ENCODE data around the gene RNF32. TPM values are rescaled to one million over a fixed set of nuclear protein-coding genes. Genes with fewer than 3 reads are reported as not detected.

Gene RNF32
- total and polyA plus RNA-seq, 2 of the 13 experiments (the other 11 are each of a cell fraction or from before 2014, with no cell fraction given), result not detected

DNA sequence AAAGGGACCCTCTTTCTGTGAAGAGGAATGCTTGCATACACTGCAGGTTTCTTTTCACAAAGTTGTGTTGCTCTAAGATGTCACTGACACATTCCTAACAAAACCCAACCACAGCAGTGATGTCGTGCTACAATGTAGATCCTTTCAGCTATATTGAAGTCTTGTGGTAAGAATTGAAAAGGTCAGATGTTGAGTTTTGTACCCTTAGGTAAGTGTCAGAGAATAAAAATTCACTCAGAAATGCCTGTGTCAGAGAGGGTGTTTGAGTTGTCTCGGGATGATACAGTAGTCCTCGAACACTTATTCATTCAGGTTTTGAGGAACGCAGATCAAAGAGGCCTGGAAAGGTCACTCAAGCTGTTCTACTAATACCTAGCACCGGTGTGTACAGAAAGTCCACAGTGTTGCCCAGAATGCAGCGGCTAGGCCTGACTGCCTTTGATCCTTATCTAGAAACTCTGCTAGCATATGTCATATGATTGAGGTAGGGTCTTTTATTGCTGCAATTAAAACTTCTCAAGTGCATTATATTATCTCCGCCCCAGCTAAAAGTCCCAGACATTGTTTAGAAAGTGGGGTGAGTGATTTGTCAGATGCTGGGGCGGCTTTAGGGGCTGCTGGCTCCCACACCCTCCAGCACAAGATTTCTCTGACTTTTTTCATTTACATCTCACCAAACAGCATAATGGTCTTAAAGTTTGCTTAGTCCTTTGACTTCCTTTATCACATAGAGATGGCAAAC, 26.0 kb downstream of the RNF32 start (continued):
- TF ChIP-seq, protein P1, sequence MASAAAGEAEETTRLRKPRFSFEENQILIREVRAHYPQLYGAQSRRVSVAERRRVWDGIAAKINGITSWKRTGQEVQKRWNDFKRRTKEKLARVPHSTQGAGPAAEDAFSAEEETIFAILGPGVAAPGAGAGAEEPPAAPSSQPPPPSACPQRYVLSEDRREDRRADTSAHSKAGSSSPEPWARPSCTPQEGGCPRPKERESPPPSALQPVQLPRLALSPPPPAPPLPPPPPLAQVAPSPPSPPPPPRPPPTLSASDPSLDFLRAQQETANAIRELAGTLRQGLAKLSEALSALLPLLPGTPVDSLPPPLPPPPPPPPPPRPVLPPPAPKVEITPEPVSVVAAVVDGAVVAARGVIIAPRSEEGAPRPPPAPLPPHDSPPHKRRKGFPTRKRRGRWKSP (CRISPR knock-in tag; IDR thresholded peaks at IDR 0.05), result no peak
- TF ChIP-seq GATAD2A (CRISPR knock-in tag; IDR thresholded peaks at IDR 0.05) (peak; percentile 65), PTBP1 (IDR thresholded peaks at IDR 0.05; ENCODE audit: low read depth, low read length, poor library complexity, severe bottlenecking) (no peak), ZNF724P (CRISPR knock-in tag; IDR thresholded peaks at IDR 0.05; ENCODE audit: borderline replicate concordance) (no peak), FLYWCH1 (CRISPR knock-in tag; IDR thresholded peaks at IDR 0.05) (no peak), ZNF761 (CRISPR knock-in tag; conservative IDR thresholded peaks at IDR 0.05) (no peak), SRSF9 (IDR thresholded peaks at IDR 0.05; ENCODE audit: borderline replicate concordance, insufficient read depth, low read depth, low read length, poor library complexity, severe bottlenecking) (no peak), NR3C1 (CRISPR knock-in tag; IDR thresholded peaks at IDR 0.05) (no peak), ZNF572 (CRISPR knock-in tag; IDR thresholded peaks at IDR 0.05) (no peak), ZNF24 (IDR thresholded peaks at IDR 0.05) (no peak), YEATS4 (CRISPR knock-in tag; IDR thresholded peaks at IDR 0.05; ENCODE audit: borderline replicate concordance) (no peak), RCOR2 (CRISPR knock-in tag; IDR thresholded peaks at IDR 0.05) (no peak; the same call in 1 of the 2 replicates), NFE2L2 (IDR thresholded peaks at IDR 0.05; ENCODE audit: low read length) (no peak), SNAPC2 (CRISPR knock-in tag; IDR thresholded peaks at IDR 0.05) (no peak), KAT7 (CRISPR knock-in tag; IDR thresholded peaks at IDR 0.05; ENCODE audit: borderline replicate concordance) (no peak)
- TF ChIP-seq, protein P2, sequence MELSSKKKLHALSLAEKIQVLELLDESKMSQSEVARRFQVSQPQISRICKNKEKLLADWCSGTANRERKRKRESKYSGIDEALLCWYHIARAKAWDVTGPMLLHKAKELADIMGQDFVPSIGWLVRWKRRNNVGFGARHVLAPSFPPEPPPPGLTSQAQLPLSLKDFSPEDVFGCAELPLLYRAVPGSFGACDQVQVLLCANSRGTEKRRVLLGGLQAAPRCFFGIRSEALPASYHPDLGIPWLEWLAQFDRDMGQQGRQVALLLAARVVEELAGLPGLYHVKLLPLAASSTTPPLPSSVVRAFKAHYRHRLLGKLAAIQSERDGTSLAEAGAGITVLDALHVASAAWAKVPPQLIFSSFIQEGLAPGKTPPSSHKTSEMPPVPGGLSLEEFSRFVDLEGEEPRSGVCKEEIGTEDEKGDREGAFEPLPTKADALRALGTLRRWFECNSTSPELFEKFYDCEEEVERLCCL (CRISPR knock-in tag; IDR thresholded peaks at IDR 0.05; ENCODE audit: borderline replicate concordance), result no peak
- TF ChIP-seq, protein P3, sequence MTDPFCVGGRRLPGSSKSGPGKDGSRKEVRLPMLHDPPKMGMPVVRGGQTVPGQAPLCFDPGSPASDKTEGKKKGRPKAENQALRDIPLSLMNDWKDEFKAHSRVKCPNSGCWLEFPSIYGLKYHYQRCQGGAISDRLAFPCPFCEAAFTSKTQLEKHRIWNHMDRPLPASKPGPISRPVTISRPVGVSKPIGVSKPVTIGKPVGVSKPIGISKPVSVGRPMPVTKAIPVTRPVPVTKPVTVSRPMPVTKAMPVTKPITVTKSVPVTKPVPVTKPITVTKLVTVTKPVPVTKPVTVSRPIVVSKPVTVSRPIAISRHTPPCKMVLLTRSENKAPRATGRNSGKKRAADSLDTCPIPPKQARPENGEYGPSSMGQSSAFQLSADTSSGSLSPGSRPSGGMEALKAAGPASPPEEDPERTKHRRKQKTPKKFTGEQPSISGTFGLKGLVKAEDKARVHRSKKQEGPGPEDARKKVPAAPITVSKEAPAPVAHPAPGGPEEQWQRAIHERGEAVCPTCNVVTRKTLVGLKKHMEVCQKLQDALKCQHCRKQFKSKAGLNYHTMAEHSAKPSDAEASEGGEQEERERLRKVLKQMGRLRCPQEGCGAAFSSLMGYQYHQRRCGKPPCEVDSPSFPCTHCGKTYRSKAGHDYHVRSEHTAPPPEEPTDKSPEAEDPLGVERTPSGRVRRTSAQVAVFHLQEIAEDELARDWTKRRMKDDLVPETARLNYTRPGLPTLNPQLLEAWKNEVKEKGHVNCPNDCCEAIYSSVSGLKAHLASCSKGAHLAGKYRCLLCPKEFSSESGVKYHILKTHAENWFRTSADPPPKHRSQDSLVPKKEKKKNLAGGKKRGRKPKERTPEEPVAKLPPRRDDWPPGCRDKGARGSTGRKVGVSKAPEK (CRISPR knock-in tag; IDR thresholded peaks at IDR 0.05; ENCODE audit: borderline replicate concordance), result no peak
- TF ChIP-seq, protein P4, sequence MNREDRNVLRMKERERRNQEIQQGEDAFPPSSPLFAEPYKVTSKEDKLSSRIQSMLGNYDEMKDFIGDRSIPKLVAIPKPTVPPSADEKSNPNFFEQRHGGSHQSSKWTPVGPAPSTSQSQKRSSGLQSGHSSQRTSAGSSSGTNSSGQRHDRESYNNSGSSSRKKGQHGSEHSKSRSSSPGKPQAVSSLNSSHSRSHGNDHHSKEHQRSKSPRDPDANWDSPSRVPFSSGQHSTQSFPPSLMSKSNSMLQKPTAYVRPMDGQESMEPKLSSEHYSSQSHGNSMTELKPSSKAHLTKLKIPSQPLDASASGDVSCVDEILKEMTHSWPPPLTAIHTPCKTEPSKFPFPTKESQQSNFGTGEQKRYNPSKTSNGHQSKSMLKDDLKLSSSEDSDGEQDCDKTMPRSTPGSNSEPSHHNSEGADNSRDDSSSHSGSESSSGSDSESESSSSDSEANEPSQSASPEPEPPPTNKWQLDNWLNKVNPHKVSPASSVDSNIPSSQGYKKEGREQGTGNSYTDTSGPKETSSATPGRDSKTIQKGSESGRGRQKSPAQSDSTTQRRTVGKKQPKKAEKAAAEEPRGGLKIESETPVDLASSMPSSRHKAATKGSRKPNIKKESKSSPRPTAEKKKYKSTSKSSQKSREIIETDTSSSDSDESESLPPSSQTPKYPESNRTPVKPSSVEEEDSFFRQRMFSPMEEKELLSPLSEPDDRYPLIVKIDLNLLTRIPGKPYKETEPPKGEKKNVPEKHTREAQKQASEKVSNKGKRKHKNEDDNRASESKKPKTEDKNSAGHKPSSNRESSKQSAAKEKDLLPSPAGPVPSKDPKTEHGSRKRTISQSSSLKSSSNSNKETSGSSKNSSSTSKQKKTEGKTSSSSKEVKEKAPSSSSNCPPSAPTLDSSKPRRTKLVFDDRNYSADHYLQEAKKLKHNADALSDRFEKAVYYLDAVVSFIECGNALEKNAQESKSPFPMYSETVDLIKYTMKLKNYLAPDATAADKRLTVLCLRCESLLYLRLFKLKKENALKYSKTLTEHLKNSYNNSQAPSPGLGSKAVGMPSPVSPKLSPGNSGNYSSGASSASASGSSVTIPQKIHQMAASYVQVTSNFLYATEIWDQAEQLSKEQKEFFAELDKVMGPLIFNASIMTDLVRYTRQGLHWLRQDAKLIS (CRISPR knock-in tag; IDR thresholded peaks at IDR 0.05), result no peak
- TF ChIP-seq, protein P5, sequence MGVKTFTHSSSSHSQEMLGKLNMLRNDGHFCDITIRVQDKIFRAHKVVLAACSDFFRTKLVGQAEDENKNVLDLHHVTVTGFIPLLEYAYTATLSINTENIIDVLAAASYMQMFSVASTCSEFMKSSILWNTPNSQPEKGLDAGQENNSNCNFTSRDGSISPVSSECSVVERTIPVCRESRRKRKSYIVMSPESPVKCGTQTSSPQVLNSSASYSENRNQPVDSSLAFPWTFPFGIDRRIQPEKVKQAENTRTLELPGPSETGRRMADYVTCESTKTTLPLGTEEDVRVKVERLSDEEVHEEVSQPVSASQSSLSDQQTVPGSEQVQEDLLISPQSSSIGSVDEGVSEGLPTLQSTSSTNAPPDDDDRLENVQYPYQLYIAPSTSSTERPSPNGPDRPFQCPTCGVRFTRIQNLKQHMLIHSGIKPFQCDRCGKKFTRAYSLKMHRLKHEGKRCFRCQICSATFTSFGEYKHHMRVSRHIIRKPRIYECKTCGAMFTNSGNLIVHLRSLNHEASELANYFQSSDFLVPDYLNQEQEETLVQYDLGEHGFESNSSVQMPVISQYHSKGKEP (CRISPR knock-in tag; IDR thresholded peaks at IDR 0.05), result no peak

All from HepG2 (cell line).